Activated naive CD8-positive, alpha-beta T cell treated with anti-CD3 and anti-CD28 coated beads for 36 hours (primary cell): ENCODE data around the gene DLG2. TPM values are rescaled to one million over a fixed set of nuclear protein-coding genes. Genes with fewer than 3 reads are reported as not detected.

Source experiments
- DNase-seq: peaks from one replicate; pipeline ENCODE4 v3.0.0; 2021
- H3K27ac Mint-ChIP-seq: one replicate; pipeline ENCODE4 v1.8.0; 2022; ENCODE audit warnings: mild to moderate bottlenecking, moderate library complexity, mixed read lengths
- H3K27me3 Mint-ChIP-seq: one replicate; pipeline ENCODE4 v1.8.0; 2022; ENCODE audit warnings: mild to moderate bottlenecking, mixed read lengths
- H3K36me3 Mint-ChIP-seq: one replicate; pipeline ENCODE4 v1.8.0; 2021; ENCODE audit warnings: mild to moderate bottlenecking, mixed read lengths
- H3K4me1 Mint-ChIP-seq: one replicate; pipeline ENCODE4 v1.8.0; 2021; ENCODE audit warnings: mixed read lengths
- H3K4me3 Mint-ChIP-seq: one replicate; pipeline ENCODE4 v1.8.0; 2022; ENCODE audit warnings: mild to moderate bottlenecking, moderate library complexity, mixed read lengths
- H3K9me3 Mint-ChIP-seq: one replicate; pipeline ENCODE4 v1.8.0; 2022; ENCODE audit warnings: mixed read lengths
- total RNA-seq, 2 experiments: library from RNA; stranded (reverse); gene quantifications; one replicate each; pipeline ENCODE4 v1.2.3, GENCODE V29; 2021

DLG2 gene
- total RNA-seq, 2 experiments from 2014 or later, result 1.7 to 1.9 TPM

- Mint-ChIP-seq H3K4me1 (no peaks in the 10 kb centered on the region), H3K4me3 (no peak overlapping the region), H3K27me3 (no peaks in the 10 kb centered on the region), H3K9me3 (no peaks in the 10 kb centered on the region), H3K36me3 (no peaks in the 10 kb centered on the region), H3K27ac (no peak overlapping the region)
- DNase-seq, result no peak
Observed at GRCh38 chr11:83711106-83711527, 1916.0 kb downstream of the DLG2 start.

GRCh38 chr11:83709434-83709833, 1917.7 kb downstream of the DLG2 start:
- Mint-ChIP-seq H3K4me3 (no peak overlapping the region), H3K27me3 (no peaks in the 10 kb centered on the region), H3K4me1 (no peaks in the 10 kb centered on the region), H3K27ac (no peak overlapping the region), H3K36me3 (no peaks in the 10 kb centered on the region), H3K9me3 (no peaks in the 10 kb centered on the region)
- no peak for DNase-seq

- no peaks in the 10 kb centered on the region for H3K9me3 Mint-ChIP-seq
- no peaks in the 10 kb centered on the region for H3K27me3 Mint-ChIP-seq
- no peaks in the 10 kb centered on the region for H3K4me1 Mint-ChIP-seq
- H3K36me3 Mint-ChIP-seq, result no peaks in the 10 kb centered on the region
- DNase-seq, result no peak
- H3K4me3 Mint-ChIP-seq, result no peak overlapping the region
- H3K27ac Mint-ChIP-seq, result no peak overlapping the region
Observed at GRCh38 chr11:83706566-83706965, 1920.6 kb downstream of the DLG2 start.

GRCh38 chr11:83702796-83703195, 1924.3 kb downstream of the DLG2 start:
- Mint-ChIP-seq H3K9me3 (no peaks in the 10 kb centered on the region), H3K4me1 (no peaks in the 10 kb centered on the region), H3K4me3 (no peak overlapping the region), H3K36me3 (no peaks in the 10 kb centered on the region), H3K27me3 (no peaks in the 10 kb centered on the region), H3K27ac (no peak overlapping the region)
- DNase-seq, result no peak

- H3K27me3 Mint-ChIP-seq, result no peaks in the 10 kb centered on the region
- DNase-seq, result no peak
- no peak overlapping the region for H3K27ac Mint-ChIP-seq
- no peaks in the 10 kb centered on the region for H3K4me1 Mint-ChIP-seq
- no peaks in the 10 kb centered on the region for H3K9me3 Mint-ChIP-seq
- no peak overlapping the region for H3K4me3 Mint-ChIP-seq
- no peaks in the 10 kb centered on the region for H3K36me3 Mint-ChIP-seq
Observed at GRCh38 chr11:83697518-83697917, 1929.6 kb downstream of the DLG2 start.

GRCh38 chr11:83695046-83695445, 1932.1 kb downstream of the DLG2 start:
- Mint-ChIP-seq H3K27ac (no peak overlapping the region), H3K36me3 (no peaks in the 10 kb centered on the region), H3K9me3 (no peaks in the 10 kb centered on the region), H3K4me3 (no peak overlapping the region), H3K27me3 (no peaks in the 10 kb centered on the region), H3K4me1 (no peaks in the 10 kb centered on the region)
- no peak for DNase-seq

GRCh38 chr11:83694191-83694910, 1932.8 kb downstream of the DLG2 start:
- no peaks in the 10 kb centered on the region for H3K36me3 Mint-ChIP-seq

GRCh38 chr11:83693306-83693992, 1933.7 kb downstream of the DLG2 start:
- Mint-ChIP-seq H3K27me3 (no peaks in the 10 kb centered on the region), H3K4me3 (no peak overlapping the region), H3K36me3 (no peaks in the 10 kb centered on the region), H3K27ac (no peak overlapping the region), H3K9me3 (no peaks in the 10 kb centered on the region), H3K4me1 (no peaks in the 10 kb centered on the region)
- DNase-seq, result no peak

More at GRCh38 chr11:83694191-83694910, 1932.8 kb downstream of the DLG2 start:
- no peaks in the 10 kb centered on the region for H3K4me1 Mint-ChIP-seq
- no peak overlapping the region for H3K4me3 Mint-ChIP-seq
- H3K27ac Mint-ChIP-seq, result no peak overlapping the region
- no peaks in the 10 kb centered on the region for H3K9me3 Mint-ChIP-seq
- H3K27me3 Mint-ChIP-seq, result no peaks in the 10 kb centered on the region
- no peak for DNase-seq

GRCh38 chr11:83692675-83693074, 1934.5 kb downstream of the DLG2 start:
- no peaks in the 10 kb centered on the region for H3K9me3 Mint-ChIP-seq
- peaks cover 3% of the 10 kb centered on the region for H3K27me3 Mint-ChIP-seq
- no peak overlapping the region for H3K4me3 Mint-ChIP-seq
- no peaks in the 10 kb centered on the region for H3K4me1 Mint-ChIP-seq
- no peak overlapping the region for H3K27ac Mint-ChIP-seq
- no peak for DNase-seq
- H3K36me3 Mint-ChIP-seq, result no peaks in the 10 kb centered on the region

GRCh38 chr11:83691451-83691950, 1935.6 kb downstream of the DLG2 start:
- H3K36me3 Mint-ChIP-seq, result no peaks in the 10 kb centered on the region
- DNase-seq, result no peak
- peaks cover 3% of the 10 kb centered on the region for H3K27me3 Mint-ChIP-seq
- no peaks in the 10 kb centered on the region for H3K4me1 Mint-ChIP-seq
- H3K27ac Mint-ChIP-seq, result no peak overlapping the region
- no peak overlapping the region for H3K4me3 Mint-ChIP-seq
- H3K9me3 Mint-ChIP-seq, result peaks cover 3% of the 10 kb centered on the region

- peaks cover 7% of the 10 kb centered on the region for H3K27me3 Mint-ChIP-seq
- no peaks in the 10 kb centered on the region for H3K36me3 Mint-ChIP-seq
- peaks cover 3% of the 10 kb centered on the region for H3K9me3 Mint-ChIP-seq
Observed at GRCh38 chr11:83689144-83689780, 1937.9 kb downstream of the DLG2 start.

GRCh38 chr11:83687787-83688186, 1939.4 kb downstream of the DLG2 start:
- Mint-ChIP-seq H3K4me1 (no peaks in the 10 kb centered on the region), H3K36me3 (no peaks in the 10 kb centered on the region), H3K27ac (no peak overlapping the region), H3K4me3 (no peak overlapping the region), H3K9me3 (peaks cover 3% of the 10 kb centered on the region), H3K27me3 (peaks cover 7% of the 10 kb centered on the region)
- DNase-seq, result no peak

More at GRCh38 chr11:83689144-83689780, 1937.9 kb downstream of the DLG2 start:
- Mint-ChIP-seq H3K27ac (no peak overlapping the region), H3K4me3 (no peak overlapping the region), H3K4me1 (no peaks in the 10 kb centered on the region)
- no peak for DNase-seq

- Mint-ChIP-seq H3K9me3 (peaks cover 3% of the 10 kb centered on the region), H3K27me3 (peaks cover 14% of the 10 kb centered on the region), H3K27ac (no peak overlapping the region), H3K36me3 (no peaks in the 10 kb centered on the region), H3K4me1 (no peaks in the 10 kb centered on the region), H3K4me3 (no peak overlapping the region)
- DNase-seq, result no peak
Observed at GRCh38 chr11:83685730-83686129, 1941.4 kb downstream of the DLG2 start.

GRCh38 chr11:83684071-83684470, 1943.1 kb downstream of the DLG2 start:
- Mint-ChIP-seq H3K4me3 (no peak overlapping the region), H3K27me3 (peaks cover 18% of the 10 kb centered on the region), H3K4me1 (no peaks in the 10 kb centered on the region), H3K9me3 (peaks cover 3% of the 10 kb centered on the region), H3K27ac (no peak overlapping the region), H3K36me3 (no peaks in the 10 kb centered on the region)
- DNase-seq, result no peak

GRCh38 chr11:83682611-83682973, 1944.6 kb downstream of the DLG2 start:
- no peaks in the 10 kb centered on the region for H3K36me3 Mint-ChIP-seq
- no peak for DNase-seq
- no peak overlapping the region for H3K4me3 Mint-ChIP-seq
- peaks cover 21% of the 10 kb centered on the region for H3K27me3 Mint-ChIP-seq
- H3K27ac Mint-ChIP-seq, result no peak overlapping the region
- H3K4me1 Mint-ChIP-seq, result no peaks in the 10 kb centered on the region
- H3K9me3 Mint-ChIP-seq, result peaks cover 3% of the 10 kb centered on the region
